Neural cell (in vitro differentiated cells): ENCODE results near the gene CLEC16A.

ENCODE experiments used
- RAD21 ChIP-seq: fragments of 450-650 bp; conservative IDR thresholded peaks from 2 replicates; pipeline ENCODE4 v1.6.1; 2014; ENCODE audit warnings: antibody characterized with exemption, mild to moderate bottlenecking, moderate library complexity
- TF ChIP-seq, protein P1 (sequence below): fragments of 450-650 bp; IDR thresholded peaks from 2 replicates; pipeline ENCODE4 v1.5.1; 2014; ENCODE audit warnings: antibody characterized with exemption, mild to moderate bottlenecking, moderate library complexity; ENCODE audit not compliant: poor library complexity, severe bottlenecking
- TF ChIP-seq, protein P2 (sequence below): IDR thresholded peaks from 2 replicates; pipeline ENCODE4 v1.6.1; 2012; ENCODE audit warnings: borderline replicate concordance

DNA sequence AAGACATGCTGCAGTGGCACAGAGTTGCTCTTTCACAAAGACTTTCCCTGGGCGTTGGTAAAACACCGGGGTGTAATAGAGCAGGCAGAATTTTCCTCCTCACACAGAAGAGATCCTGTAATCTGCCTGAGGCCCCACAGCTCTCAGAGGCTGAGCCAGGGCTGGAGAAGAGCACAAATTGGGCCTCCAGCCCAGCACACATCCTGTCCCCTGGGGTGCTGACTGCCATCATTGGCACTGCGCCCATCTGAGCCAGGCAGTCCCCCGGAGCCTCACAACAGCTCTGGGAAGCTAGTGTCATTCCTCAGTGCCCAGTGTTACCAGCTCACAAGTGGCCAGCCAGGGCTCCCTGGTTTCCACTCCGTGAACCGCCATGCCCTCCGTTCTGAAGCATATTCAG lies 192.2 kb downstream of the CLEC16A start:
- TF ChIP-seq, protein P1, sequence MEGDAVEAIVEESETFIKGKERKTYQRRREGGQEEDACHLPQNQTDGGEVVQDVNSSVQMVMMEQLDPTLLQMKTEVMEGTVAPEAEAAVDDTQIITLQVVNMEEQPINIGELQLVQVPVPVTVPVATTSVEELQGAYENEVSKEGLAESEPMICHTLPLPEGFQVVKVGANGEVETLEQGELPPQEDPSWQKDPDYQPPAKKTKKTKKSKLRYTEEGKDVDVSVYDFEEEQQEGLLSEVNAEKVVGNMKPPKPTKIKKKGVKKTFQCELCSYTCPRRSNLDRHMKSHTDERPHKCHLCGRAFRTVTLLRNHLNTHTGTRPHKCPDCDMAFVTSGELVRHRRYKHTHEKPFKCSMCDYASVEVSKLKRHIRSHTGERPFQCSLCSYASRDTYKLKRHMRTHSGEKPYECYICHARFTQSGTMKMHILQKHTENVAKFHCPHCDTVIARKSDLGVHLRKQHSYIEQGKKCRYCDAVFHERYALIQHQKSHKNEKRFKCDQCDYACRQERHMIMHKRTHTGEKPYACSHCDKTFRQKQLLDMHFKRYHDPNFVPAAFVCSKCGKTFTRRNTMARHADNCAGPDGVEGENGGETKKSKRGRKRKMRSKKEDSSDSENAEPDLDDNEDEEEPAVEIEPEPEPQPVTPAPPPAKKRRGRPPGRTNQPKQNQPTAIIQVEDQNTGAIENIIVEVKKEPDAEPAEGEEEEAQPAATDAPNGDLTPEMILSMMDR: no peak
- TF ChIP-seq RAD21: no peak
- TF ChIP-seq, protein P2, sequence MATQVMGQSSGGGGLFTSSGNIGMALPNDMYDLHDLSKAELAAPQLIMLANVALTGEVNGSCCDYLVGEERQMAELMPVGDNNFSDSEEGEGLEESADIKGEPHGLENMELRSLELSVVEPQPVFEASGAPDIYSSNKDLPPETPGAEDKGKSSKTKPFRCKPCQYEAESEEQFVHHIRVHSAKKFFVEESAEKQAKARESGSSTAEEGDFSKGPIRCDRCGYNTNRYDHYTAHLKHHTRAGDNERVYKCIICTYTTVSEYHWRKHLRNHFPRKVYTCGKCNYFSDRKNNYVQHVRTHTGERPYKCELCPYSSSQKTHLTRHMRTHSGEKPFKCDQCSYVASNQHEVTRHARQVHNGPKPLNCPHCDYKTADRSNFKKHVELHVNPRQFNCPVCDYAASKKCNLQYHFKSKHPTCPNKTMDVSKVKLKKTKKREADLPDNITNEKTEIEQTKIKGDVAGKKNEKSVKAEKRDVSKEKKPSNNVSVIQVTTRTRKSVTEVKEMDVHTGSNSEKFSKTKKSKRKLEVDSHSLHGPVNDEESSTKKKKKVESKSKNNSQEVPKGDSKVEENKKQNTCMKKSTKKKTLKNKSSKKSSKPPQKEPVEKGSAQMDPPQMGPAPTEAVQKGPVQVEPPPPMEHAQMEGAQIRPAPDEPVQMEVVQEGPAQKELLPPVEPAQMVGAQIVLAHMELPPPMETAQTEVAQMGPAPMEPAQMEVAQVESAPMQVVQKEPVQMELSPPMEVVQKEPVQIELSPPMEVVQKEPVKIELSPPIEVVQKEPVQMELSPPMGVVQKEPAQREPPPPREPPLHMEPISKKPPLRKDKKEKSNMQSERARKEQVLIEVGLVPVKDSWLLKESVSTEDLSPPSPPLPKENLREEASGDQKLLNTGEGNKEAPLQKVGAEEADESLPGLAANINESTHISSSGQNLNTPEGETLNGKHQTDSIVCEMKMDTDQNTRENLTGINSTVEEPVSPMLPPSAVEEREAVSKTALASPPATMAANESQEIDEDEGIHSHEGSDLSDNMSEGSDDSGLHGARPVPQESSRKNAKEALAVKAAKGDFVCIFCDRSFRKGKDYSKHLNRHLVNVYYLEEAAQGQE: no peak
